A673 (cell line): ENCODE data around the gene KDM4B. TPM values are rescaled to one million over a fixed set of nuclear protein-coding genes. Genes with fewer than 3 reads are reported as not detected.

Source experiments
- BruUV-seq: library from RNA; stranded (reverse); fragments of 400-500 nt; replicated peaks from 2 replicates; lab custom pipeline; 2021; lab: Mats Ljungman, UMichigan
- CTCF ChIA-PET: fragments of 300-600 bp; sonication (Branson Sonifier 250); formaldehyde crosslinking; loops from one replicate; lab custom pipeline; 2022; ENCODE audit warnings: antibody characterized with exemption; lab: Charles Lee
- POLR2A ChIA-PET: fragments of 300-600 bp; sonication (Branson Sonifier 250); formaldehyde crosslinking; loops from one replicate; lab custom pipeline; 2022; ENCODE audit warnings: antibody characterized with exemption; ENCODE audit not compliant: low non-redundant PET; lab: Charles Lee
- DNase-seq: peaks from one replicate; pipeline ENCODE4 v3.0.0-alpha.2; 2015; ENCODE audit warnings: low spot score
- H3K27ac ChIP-seq: fragments of 200-600 bp; sonication (generic); 2 replicates; pipeline ENCODE4 v1.5.1; 2016; ENCODE audit warnings: mixed run types, low read depth, mild to moderate bottlenecking, mixed read lengths, antibody characterized with exemption, low read length; ENCODE audit not compliant: poor library complexity, severe bottlenecking
- H3K27me3 ChIP-seq: fragments of 200-600 bp; sonication (generic); replicated peaks from 2 replicates; pipeline ENCODE4 v1.6.1; 2017; ENCODE audit warnings: mixed run types, low read depth, mild to moderate bottlenecking, mixed read lengths, antibody characterized with exemption, low read length; ENCODE audit not compliant: insufficient read depth, poor library complexity
- H3K36me3 ChIP-seq: fragments of 200-600 bp; sonication (generic); 2 replicates; pipeline ENCODE4 v1.6.1; 2016; ENCODE audit warnings: mixed run types, mild to moderate bottlenecking, mixed read lengths, antibody characterized with exemption, low read length; ENCODE audit not compliant: insufficient read depth, poor library complexity, severe bottlenecking
- H3K4me1 ChIP-seq: fragments of 200-600 bp; sonication (generic); 2 replicates; pipeline ENCODE4 v1.6.1; 2017; ENCODE audit warnings: mixed run types, mild to moderate bottlenecking, mixed read lengths, antibody characterized with exemption, low read length; ENCODE audit not compliant: insufficient read depth, poor library complexity, severe bottlenecking
- H3K4me3 ChIP-seq: fragments of 200-600 bp; sonication (generic); 2 replicates; pipeline ENCODE4 v1.5.1; 2016; ENCODE audit warnings: low read depth, mixed run types, mild to moderate bottlenecking, mixed read lengths, low read length; ENCODE audit not compliant: poor library complexity, severe bottlenecking
- H3K9me3 ChIP-seq: fragments of 200-600 bp; sonication (generic); 2 replicates; pipeline ENCODE4 v1.6.1; 2016; ENCODE audit warnings: mixed run types, low read depth, mild to moderate bottlenecking, mixed read lengths, antibody characterized with exemption, low read length; ENCODE audit not compliant: poor library complexity, severe bottlenecking
- EZH2 ChIP-seq: fragments of 200-600 bp; sonication (generic); IDR thresholded peaks from 2 replicates; pipeline ENCODE4 v1.6.1; 2017; ENCODE audit warnings: borderline replicate concordance, low read depth, mild to moderate bottlenecking, mixed read lengths, antibody characterized with exemption, low read length; ENCODE audit not compliant: poor library complexity, severe bottlenecking
- intact Hi-C: fragments of 100-400 bp; cut with micrococcal nuclease; formaldehyde crosslinking; loops from one replicate; pipeline ENCODE4 v1.10.0; 2022; ENCODE audit not compliant: unreplicated experiment
- total RNA-seq: library from RNA; stranded (reverse); gene quantifications from 2 replicates; pipeline ENCODE4 v1.2.3, GENCODE V29; 2021
- TF ChIP-seq, protein P1 (sequence below): fragments of 300-800, 200-600 bp; sonication (generic); conservative IDR thresholded peaks from 2 replicates; pipeline ENCODE4 v1.5.1; 2017; ENCODE audit warnings: low read depth, mild to moderate bottlenecking, antibody characterized with exemption, low read length, moderate library complexity, mixed read lengths

The KDM4B gene
- total RNA-seq, 1 experiment from 2014 or later, result 30.0 TPM

DNA sequence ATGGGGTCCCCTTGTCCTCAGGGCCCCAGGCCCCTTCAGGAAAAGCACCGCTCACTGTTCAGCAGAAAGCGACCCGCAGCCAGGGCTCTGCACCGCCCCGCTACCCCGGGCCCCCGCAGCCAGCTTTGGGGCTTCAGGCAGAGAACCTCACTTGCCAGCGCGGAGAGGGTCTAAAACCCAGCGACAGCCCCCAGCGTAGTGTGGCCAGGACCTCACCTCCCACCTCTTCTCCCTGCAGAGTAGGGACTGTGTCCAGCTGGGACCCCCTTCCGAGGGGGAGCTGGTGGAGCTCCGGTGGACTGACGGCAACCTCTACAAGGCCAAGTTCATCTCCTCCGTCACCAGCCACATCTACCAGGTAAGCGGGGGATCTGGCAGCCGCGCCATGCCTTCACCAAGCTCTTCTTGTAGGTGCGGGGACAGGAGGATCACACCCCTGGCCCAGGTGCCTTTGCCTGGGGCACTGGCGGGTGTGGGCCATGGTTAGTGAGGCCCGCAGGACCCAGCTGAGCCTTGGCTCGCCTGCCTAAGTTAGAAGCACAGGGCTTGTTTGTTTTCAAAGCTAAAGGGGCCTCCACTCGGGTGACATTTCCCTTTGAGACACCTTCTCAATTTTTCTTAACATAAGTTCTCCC is 175.7 kb downstream of the KDM4B start:
- no peak for DNase-seq
- ChIA-PET POLR2A (no interaction called here), CTCF (interaction anchor here (0.6 kb wide), 1 partner anchor 111 kb away, joined by 4 read pairs; no protein-coding TSS in a partner anchor)
- H3K27me3 ChIP-seq, result no peaks in the 10 kb centered on the region
- TF ChIP-seq EZH2, result no peak
- TF ChIP-seq, protein P1, sequence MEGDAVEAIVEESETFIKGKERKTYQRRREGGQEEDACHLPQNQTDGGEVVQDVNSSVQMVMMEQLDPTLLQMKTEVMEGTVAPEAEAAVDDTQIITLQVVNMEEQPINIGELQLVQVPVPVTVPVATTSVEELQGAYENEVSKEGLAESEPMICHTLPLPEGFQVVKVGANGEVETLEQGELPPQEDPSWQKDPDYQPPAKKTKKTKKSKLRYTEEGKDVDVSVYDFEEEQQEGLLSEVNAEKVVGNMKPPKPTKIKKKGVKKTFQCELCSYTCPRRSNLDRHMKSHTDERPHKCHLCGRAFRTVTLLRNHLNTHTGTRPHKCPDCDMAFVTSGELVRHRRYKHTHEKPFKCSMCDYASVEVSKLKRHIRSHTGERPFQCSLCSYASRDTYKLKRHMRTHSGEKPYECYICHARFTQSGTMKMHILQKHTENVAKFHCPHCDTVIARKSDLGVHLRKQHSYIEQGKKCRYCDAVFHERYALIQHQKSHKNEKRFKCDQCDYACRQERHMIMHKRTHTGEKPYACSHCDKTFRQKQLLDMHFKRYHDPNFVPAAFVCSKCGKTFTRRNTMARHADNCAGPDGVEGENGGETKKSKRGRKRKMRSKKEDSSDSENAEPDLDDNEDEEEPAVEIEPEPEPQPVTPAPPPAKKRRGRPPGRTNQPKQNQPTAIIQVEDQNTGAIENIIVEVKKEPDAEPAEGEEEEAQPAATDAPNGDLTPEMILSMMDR, result no peak
- no TSS peak for BruUV-seq
- intact Hi-C loops, result no loop called here
- peaks cover 23% of the 10 kb centered on the region for H3K4me1 ChIP-seq
- H3K9me3 ChIP-seq, result no peaks in the 10 kb centered on the region
- H3K4me3 ChIP-seq, result no peak overlapping the region
- H3K36me3 ChIP-seq, result peaks cover 9% of the 10 kb centered on the region
- H3K27ac ChIP-seq, result no peak overlapping the region

DNA sequence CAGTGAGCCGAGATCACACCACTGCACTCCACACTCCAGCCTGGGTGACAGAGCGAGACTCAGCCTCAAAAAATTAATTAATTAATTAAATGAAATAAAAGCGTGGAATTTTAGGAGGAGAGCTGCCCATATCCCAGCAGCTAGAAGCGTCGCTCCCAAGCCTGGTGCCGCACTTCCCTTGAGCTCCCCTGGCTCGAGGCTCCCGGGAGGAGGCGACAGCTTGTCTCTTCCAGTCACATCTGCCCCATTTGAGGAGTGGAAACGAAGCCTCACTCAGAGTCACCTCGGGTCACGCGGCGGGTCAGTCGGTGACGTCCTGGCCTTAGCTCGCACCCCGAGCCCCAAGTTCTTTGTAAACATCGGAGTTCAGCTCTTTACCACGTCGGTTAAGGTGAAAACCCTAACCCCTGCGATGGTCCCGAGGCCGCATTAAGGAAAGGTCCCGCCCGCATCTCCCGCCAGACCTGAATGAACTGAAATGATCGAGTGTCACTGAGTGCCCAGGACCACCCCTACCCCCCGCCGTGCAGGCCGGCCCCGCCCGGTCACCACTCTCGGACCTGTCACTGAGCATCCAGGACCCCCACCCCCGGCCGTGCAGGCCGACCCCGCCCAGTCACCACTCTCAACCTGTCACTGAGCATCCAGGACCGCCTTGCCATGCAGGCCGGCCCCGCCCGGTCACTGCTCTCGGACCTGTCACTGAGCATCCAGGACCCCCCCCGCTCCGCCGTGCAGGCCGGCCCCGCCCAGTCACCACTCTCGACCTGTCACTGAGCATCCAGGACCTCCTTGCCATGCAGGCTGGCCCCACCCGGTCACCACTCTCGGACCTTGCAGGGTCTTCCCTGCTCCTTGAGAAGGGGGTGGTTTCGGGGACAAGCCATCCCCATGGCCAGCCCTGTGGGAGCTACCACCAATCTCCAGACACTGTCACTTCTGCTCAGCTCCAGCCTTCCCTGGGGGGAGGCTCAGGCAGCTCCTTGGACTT is 176.9 kb downstream of the KDM4B start:
- intact Hi-C loops, result no loop called here
- Histone ChIP-seq H3K27ac (no peak overlapping the region), H3K4me3 (no peak overlapping the region), H3K9me3 (no peaks in the 10 kb centered on the region), H3K4me1 (peaks cover 19% of the 10 kb centered on the region), H3K36me3 (peaks cover 9% of the 10 kb centered on the region), H3K27me3 (no peaks in the 10 kb centered on the region)
- BruUV-seq, result no TSS peak
- ChIA-PET CTCF (interaction anchor here (0.6 kb wide), 1 partner anchor 10 kb away, joined by 17 read pairs; no protein-coding TSS in a partner anchor), POLR2A (no interaction called here)
- no peak for DNase-seq
- no peak for TF ChIP-seq EZH2
- TF ChIP-seq, protein P1, result no peak

DNA sequence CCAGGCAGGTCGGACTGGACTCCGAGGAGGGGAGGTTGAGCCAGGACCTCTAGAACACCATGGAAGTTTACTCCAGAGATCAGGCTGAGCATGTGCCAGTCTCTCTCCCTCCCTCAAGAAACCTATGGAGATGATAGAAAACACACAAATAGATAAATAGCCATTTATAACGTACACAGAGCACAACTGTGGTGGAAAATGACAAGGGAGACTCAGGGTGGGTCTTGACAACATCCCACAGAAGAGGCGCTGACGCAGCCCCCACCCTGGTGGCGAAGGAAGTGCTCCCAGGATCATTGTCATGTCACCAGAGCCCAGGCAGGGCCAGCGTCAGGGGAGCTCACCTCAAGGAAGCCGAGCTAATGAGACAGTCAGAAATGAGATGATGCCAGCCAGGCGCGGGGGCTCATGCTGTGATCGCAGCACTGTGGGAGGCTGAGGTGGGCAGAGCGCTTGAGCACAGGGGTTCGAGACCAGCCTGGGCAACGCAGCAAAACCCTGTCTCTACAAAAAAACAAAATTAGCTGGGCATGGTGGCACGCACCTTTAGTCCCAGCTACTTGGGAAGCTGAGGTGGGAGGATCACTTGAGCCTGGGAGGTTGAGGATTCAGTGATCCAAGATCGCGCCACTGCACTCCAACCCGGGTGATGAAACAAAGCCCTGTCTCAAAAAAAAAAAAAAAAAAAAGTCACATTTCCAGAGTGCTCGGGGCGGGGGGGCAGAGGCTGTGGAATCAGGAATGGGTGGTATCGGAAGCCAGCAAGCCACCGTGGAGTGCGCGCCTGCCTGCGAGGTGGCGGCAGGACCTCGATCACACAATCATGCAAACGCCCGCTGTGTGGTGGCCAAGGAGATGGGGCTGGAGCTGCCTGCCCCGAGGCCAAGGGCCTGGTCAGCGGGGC is 178.4 kb downstream of the KDM4B start:
- ChIA-PET POLR2A (interaction anchor here (0.6 kb wide), 1 partner anchor 101 kb away, joined by 3 read pairs; no protein-coding TSS in a partner anchor), CTCF (interaction anchor here (0.6 to 0.7 kb wide), 2 partner anchors 10 to 95 kb away, joined by 5 to 7 read pairs; no protein-coding TSS in a partner anchor)
- Histone ChIP-seq H3K9me3 (no peaks in the 10 kb centered on the region), H3K4me1 (peaks cover 16% of the 10 kb centered on the region), H3K4me3 (no peak overlapping the region), H3K27me3 (no peaks in the 10 kb centered on the region), H3K36me3 (peaks cover 9% of the 10 kb centered on the region), H3K27ac (no peak overlapping the region)
- no peak for DNase-seq
- no TSS peak for BruUV-seq
- TF ChIP-seq, protein P1, result no peak
- no peak for TF ChIP-seq EZH2
- intact Hi-C loops, result no loop called here
